HUES48 (cell line): ENCODE results near the gene CCDC170.

Source experiments
- H3K27ac ChIP-seq: one replicate; pipeline ENCODE4 v1.7.0; 2013; ENCODE audit warnings: low read depth, low read length, inconsistent platforms
- H3K27me3 ChIP-seq: 2 replicates; pipeline ENCODE4 v1.6.1; 2013; ENCODE audit warnings: mild to moderate bottlenecking, low read length; ENCODE audit not compliant: control insufficient read depth, insufficient read depth
- H3K36me3 ChIP-seq: 2 replicates; pipeline ENCODE4 v1.6.1; 2013; ENCODE audit warnings: low read length; ENCODE audit not compliant: control insufficient read depth, insufficient read depth
- H3K4me1 ChIP-seq: 2 replicates; pipeline ENCODE4 v1.6.1; 2013; ENCODE audit warnings: mild to moderate bottlenecking, low read length; ENCODE audit not compliant: control insufficient read depth, insufficient read depth
- H3K4me3 ChIP-seq: 2 replicates; pipeline ENCODE4 v1.5.1; 2013; ENCODE audit warnings: mild to moderate bottlenecking, low read depth, low read length
- H3K9ac ChIP-seq: 2 replicates; pipeline ENCODE4 v1.6.1; 2013; ENCODE audit warnings: mild to moderate bottlenecking, low read depth, low read length, moderate library complexity
- H3K9me3 ChIP-seq: 2 replicates; pipeline ENCODE4 v1.6.1; 2013; ENCODE audit warnings: low read length; ENCODE audit not compliant: control insufficient read depth, insufficient read depth

CCDC170 gene

DNA sequence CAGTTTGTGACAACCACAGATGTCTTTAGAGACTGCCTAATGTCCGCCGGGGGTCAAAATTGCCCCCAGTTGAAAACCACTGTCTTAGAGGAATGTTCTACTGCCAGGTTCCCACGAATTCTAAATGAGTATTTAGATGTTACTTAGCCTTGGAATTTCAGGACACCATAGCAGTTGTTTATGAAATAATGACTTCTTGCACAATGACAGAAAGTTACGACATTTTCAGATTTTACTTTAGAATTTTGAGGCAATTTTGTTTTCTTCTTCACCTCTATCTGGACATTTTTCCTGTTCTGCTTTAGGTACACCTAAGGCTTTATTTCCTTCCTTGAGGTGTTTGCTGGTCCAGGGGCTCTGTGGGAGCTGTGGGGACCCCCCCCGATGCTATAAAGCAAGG lies 83.4 kb downstream of the CCDC170 start:
- no peak overlapping the region for H3K4me3 ChIP-seq
- no peaks in the 10 kb centered on the region for H3K9me3 ChIP-seq
- H3K27ac ChIP-seq, result no peak overlapping the region
- no peaks in the 10 kb centered on the region for H3K27me3 ChIP-seq
- H3K4me1 ChIP-seq, result no peaks in the 10 kb centered on the region
- H3K36me3 ChIP-seq, result no peaks in the 10 kb centered on the region
- H3K9ac ChIP-seq, result no peak overlapping the region

- Histone ChIP-seq H3K36me3 (no peaks in the 10 kb centered on the region), H3K9me3 (no peaks in the 10 kb centered on the region), H3K4me1 (peaks cover 20% of the 10 kb centered on the region), H3K9ac (no peak overlapping the region), H3K27ac (no peak overlapping the region), H3K27me3 (no peaks in the 10 kb centered on the region), H3K4me3 (no peak overlapping the region)
Measured at GRCh38 chr6:151585741-151586140, 91.9 kb downstream of the CCDC170 start.

DNA sequence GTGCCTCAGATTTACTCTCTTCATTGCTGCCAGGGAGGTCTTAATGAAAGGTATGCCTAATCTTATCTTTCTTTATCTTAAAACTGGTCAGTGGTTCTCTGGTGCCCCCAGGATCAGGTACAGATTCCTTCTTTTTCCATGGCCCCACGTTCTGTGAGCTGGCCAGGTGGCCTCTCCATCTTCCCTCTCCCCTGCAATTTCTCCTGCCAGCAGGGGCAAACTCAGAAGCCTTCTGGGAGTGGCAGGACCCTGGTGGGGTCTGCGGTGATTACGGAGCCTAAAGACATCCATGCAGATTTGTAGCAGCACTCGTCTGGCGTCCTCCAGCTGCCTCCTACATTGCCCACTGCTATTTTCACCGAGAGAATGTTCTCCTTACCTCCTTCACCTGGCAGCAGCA lies 95.8 kb downstream of the CCDC170 start:
- peaks cover 11% of the 10 kb centered on the region for H3K4me1 ChIP-seq
- no peaks in the 10 kb centered on the region for H3K9me3 ChIP-seq
- H3K27me3 ChIP-seq, result no peaks in the 10 kb centered on the region
- H3K4me3 ChIP-seq, result no peak overlapping the region
- no peaks in the 10 kb centered on the region for H3K36me3 ChIP-seq
- H3K27ac ChIP-seq, result no peak overlapping the region
- H3K9ac ChIP-seq, result no peak overlapping the region

DNA sequence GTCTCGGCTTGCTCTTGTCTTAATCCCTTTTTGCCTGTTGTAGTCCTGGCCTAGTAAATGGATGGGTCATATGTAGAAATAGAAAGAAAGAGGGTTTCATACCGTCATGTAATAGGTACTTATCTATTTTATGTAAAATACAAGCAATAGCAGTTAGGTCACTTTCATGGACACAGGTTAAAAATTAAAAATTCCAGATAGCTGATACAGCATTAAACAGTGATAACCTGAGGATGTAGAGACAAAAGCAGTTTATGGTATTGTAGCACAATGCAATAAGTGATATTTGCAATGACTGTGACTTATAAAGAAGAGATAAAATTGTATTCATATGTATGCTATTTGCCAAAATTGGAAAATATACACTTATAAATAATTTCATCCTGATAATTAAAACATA lies 96.9 kb downstream of the CCDC170 start:
- Histone ChIP-seq H3K9me3 (no peaks in the 10 kb centered on the region), H3K27ac (no peak overlapping the region), H3K4me1 (peaks cover 4% of the 10 kb centered on the region; the same call in 1 of the 2 replicates), H3K4me3 (no peak overlapping the region), H3K36me3 (no peaks in the 10 kb centered on the region), H3K9ac (no peak overlapping the region), H3K27me3 (no peaks in the 10 kb centered on the region)

- H3K27me3 ChIP-seq, result no peaks in the 10 kb centered on the region
- H3K27ac ChIP-seq, result no peak overlapping the region
- peaks cover 4% of the 10 kb centered on the region; the same call in 1 of the 2 replicates for H3K4me1 ChIP-seq
- no peak overlapping the region for H3K9ac ChIP-seq
- no peak overlapping the region for H3K4me3 ChIP-seq
- H3K36me3 ChIP-seq, result no peaks in the 10 kb centered on the region
- H3K9me3 ChIP-seq, result no peaks in the 10 kb centered on the region
Measured at GRCh38 chr6:151592449-151593159, 98.8 kb downstream of the CCDC170 start.

DNA sequence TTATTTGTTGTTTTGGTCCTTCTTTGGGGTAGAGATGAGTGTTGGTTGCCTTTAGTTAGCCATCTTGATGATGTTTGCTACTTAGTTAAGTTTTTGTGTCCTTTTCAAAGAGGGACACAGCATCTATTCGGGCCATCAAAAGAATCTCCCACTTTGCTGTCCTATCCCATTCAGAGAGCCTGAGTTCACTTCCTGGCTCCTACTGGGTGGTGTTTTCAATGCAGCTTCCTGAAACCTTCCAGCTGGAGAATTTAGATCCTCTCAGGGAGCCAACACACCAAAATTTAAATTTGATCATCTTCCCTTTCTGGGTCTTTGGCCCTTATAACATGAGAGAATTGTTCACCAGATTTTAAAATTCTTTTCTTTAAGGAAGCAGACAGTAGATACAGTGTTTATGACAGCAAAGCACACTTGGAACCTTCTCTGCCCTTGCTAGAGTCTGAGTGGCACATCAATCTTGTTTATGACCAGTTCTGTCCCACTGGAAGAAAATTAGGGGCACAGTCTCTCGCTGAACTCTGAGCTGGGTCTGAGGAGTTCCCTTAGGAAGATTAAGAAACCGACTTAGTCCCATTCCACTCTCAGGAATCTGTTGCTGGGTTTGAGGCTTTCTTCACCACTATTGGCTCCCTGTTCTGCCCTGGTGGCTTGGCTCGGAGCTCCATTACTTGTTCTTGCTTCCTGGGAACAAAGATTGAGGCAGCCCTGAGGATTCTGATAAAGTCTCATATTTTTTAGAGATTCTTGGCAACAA lies 115.5 kb downstream of the CCDC170 start:
- peaks cover 5% of the 10 kb centered on the region; the same call in 1 of the 2 replicates for H3K4me1 ChIP-seq

DNA sequence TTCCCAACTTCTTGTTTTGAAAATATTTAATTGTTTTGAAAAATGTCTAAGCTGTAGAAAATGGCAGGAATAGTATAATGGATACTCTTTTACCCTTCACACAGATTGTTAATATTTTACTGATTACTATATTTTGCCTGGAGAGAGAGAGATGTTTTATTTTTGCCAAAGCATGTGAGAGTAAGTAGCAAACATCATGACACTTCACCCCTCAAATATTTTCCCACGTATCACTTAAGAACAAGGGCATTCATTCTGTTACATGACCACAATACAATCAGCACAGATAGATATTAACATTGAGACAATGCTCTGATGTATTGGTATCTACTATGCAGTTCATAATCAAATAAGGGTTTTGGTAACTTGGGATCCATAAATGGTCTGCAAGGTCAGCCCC lies 116.5 kb downstream of the CCDC170 start:
- H3K9me3 ChIP-seq, result no peaks in the 10 kb centered on the region
- H3K4me1 ChIP-seq, result peaks cover 8% of the 10 kb centered on the region; the same call in 1 of the 2 replicates
- H3K27ac ChIP-seq, result no peak overlapping the region
- no peaks in the 10 kb centered on the region for H3K27me3 ChIP-seq
- H3K9ac ChIP-seq, result no peak overlapping the region
- no peak overlapping the region for H3K4me3 ChIP-seq
- H3K36me3 ChIP-seq, result no peaks in the 10 kb centered on the region

More for the DNA sequence above, 115.5 kb downstream of the CCDC170 start:
- H3K27me3 ChIP-seq, result no peaks in the 10 kb centered on the region
- H3K9me3 ChIP-seq, result no peaks in the 10 kb centered on the region
- no peak overlapping the region for H3K9ac ChIP-seq
- no peak overlapping the region for H3K27ac ChIP-seq
- H3K4me3 ChIP-seq, result no peak overlapping the region
- no peaks in the 10 kb centered on the region for H3K36me3 ChIP-seq

GRCh38 chr6:151614630-151615029 lies 120.8 kb downstream of the CCDC170 start:
- Histone ChIP-seq H3K27me3 (no peaks in the 10 kb centered on the region), H3K9me3 (no peaks in the 10 kb centered on the region), H3K36me3 (no peaks in the 10 kb centered on the region), H3K9ac (no peak overlapping the region), H3K4me1 (peaks cover 19% of the 10 kb centered on the region), H3K4me3 (no peak overlapping the region), H3K27ac (no peak overlapping the region)

GRCh38 chr6:151616091-151616513 lies 122.3 kb downstream of the CCDC170 start:
- Histone ChIP-seq H3K36me3 (no peaks in the 10 kb centered on the region), H3K9me3 (no peaks in the 10 kb centered on the region), H3K4me3 (no peak overlapping the region), H3K4me1 (peaks cover 25% of the 10 kb centered on the region), H3K27ac (peak overlapping the region; percentile 62), H3K9ac (no peak overlapping the region), H3K27me3 (no peaks in the 10 kb centered on the region)

GRCh38 chr6:151616600-151616999 lies 122.8 kb downstream of the CCDC170 start:
- no peak overlapping the region for H3K27ac ChIP-seq
- no peaks in the 10 kb centered on the region for H3K27me3 ChIP-seq
- no peaks in the 10 kb centered on the region for H3K9me3 ChIP-seq
- no peak overlapping the region for H3K4me3 ChIP-seq
- peaks cover 25% of the 10 kb centered on the region for H3K4me1 ChIP-seq
- no peaks in the 10 kb centered on the region for H3K36me3 ChIP-seq
- no peak overlapping the region for H3K9ac ChIP-seq

DNA sequence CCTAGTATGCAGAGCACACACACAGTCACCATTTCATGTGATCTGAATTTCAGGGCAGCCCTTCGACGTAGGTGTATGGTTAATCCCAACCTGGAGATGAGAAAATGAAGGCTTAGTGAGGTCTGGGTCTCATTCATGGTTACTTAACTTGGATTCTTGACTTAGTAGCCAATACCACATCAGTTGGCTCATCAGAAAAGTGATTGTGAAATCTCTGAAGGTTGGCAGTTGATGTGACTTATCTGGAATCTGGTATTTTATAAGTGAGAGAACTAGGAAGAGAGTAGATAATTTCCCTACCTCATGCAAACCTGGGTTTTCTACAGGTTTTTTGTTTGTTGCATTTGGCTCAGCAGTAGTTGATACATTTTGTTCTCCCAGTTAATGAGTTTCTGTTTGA lies 123.7 kb downstream of the CCDC170 start:
- H3K9me3 ChIP-seq, result no peaks in the 10 kb centered on the region
- H3K4me3 ChIP-seq, result no peak overlapping the region
- no peak overlapping the region for H3K27ac ChIP-seq
- no peaks in the 10 kb centered on the region for H3K36me3 ChIP-seq
- no peaks in the 10 kb centered on the region for H3K27me3 ChIP-seq
- no peak overlapping the region for H3K9ac ChIP-seq
- H3K4me1 ChIP-seq, result peaks cover 25% of the 10 kb centered on the region
